Thyroid gland (tissue), 4 donors: Measurements from ENCODE around the gene SEMA4C. TPM values are rescaled to one million over a fixed set of nuclear protein-coding genes. Genes with fewer than 3 reads are reported as not detected.
"Not testable (repeated sequence)": the region's sequence is repeated elsewhere in the genome, so short reads cannot be mapped to it uniquely, and the experiment has no call there.

Experiments
- DNase-seq, 2 donors: peaks; one replicate each; pipeline ENCODE4 v3.0.0-alpha.2; 2019
- H3K27ac ChIP-seq, 3 donors: fragments of 200-600 bp; sonication (generic); 1 replicate in 2 of 3; 2 replicates in 1 of 3; pipeline ENCODE4 v1.5.1; 2016 to 2019; ENCODE audit warnings: mild to moderate bottlenecking in 1 of 3, moderate library complexity in 1 of 3
- H3K27me3 ChIP-seq: fragments of 200-600 bp; sonication (generic); one replicate; pipeline ENCODE4 v1.5.1; 2019
- H3K36me3 ChIP-seq, 2 donors: fragments of 200-600 bp; sonication (generic); one replicate each; pipeline ENCODE4 v1.5.1; 2016 to 2019
- H3K4me1 ChIP-seq, 2 donors: fragments of 200-600 bp; sonication (generic); one replicate each; pipeline ENCODE4 v1.5.1; 2017 to 2019
- H3K4me3 ChIP-seq, 3 donors: fragments of 200-600 bp; sonication (generic); replicated peaks in 1 of 3; 1 replicate in 2 of 3; 2 replicates in 1 of 3; pipeline ENCODE4 v1.5.1; 2016; ENCODE audit warnings: mild to moderate bottlenecking in 1 of 3
- H3K9me3 ChIP-seq: fragments of 200-600 bp; sonication (generic); one replicate; pipeline ENCODE4 v1.5.1; 2017
- POLR2A ChIP-seq, 2 donors: fragments of 450-650 bp; IDR thresholded peaks; one replicate each; pipeline ENCODE4 v1.6.1; 2017; ENCODE audit warnings: antibody characterized with exemption in 2 of 2, mild to moderate bottlenecking in 2 of 2, moderate library complexity in 1 of 2
- WGBS, 2 donors: methylation state at CpG; one replicate each; pipeline ENCODE4 v1.1.5; 2017; 5-methylcytosine and 5-hydroxymethylcytosine counted together
- intact Hi-C: fragments of 100-400 bp; cut with DNase I; formaldehyde crosslinking; loops from one replicate; pipeline ENCODE4 v1.15.1; 2023
- total RNA-seq, 4 donors: library from RNA; depleted of rRNA; stranded (reverse); fragments of >200 nt; gene quantifications; one replicate each; pipeline ENCODE4 v1.2.3, GENCODE V29; 2016
- TF ChIP-seq, protein P1 (sequence below), 6 experiments: fragments of 200-600 bp in 3 of 6; fragments of 450-650 bp in 3 of 6; sonication (generic) in 3 of 6; IDR thresholded peaks; one replicate each; pipeline ENCODE4 v1.5.1; 2016 to 2019; ENCODE audit warnings: antibody characterized with exemption in 6 of 6, mild to moderate bottlenecking in 2 of 6, inconsistent platforms in 1 of 6, moderate library complexity in 1 of 6

The SEMA4C gene
- total RNA-seq, 4 donors from 2014 or later, result 14.5 to 21.7 (median 19.3) TPM

DNA sequence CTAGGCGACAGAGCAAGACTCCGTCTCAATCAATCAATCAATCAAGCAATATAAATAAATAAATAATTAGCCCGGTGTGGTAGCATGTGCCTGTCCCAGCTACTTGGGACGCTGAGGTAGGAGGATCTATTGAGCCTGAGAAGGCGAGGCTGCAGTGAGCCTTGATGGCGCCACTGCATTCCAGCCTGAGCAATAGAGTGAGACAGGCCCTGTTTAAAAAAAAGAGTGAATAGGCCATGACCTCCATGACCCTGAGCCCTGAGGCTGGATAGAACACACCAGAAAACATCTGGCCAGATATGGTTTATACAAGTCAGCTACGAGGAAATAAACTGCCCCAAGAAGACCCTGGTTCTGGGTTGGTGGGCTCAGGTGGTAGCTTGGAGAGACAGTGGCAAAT, 20.4 kb upstream of the SEMA4C start:
- WGBS, 2 donors, result 85 to 91% methylated on average over 7 of the region's 7 CpGs
- Histone ChIP-seq H3K9me3 (no peaks in the 10 kb centered on the region), H3K4me1 (peaks cover 9 to 35% of the 10 kb centered on the region in 2 donors), H3K27me3 (no peaks in the 10 kb centered on the region), H3K27ac (no peak overlapping the region), H3K36me3 (no peaks in the 10 kb centered on the region), H3K4me3 (no peak overlapping the region)
- intact Hi-C loops, result no loop called here
- TF ChIP-seq, protein P1, sequence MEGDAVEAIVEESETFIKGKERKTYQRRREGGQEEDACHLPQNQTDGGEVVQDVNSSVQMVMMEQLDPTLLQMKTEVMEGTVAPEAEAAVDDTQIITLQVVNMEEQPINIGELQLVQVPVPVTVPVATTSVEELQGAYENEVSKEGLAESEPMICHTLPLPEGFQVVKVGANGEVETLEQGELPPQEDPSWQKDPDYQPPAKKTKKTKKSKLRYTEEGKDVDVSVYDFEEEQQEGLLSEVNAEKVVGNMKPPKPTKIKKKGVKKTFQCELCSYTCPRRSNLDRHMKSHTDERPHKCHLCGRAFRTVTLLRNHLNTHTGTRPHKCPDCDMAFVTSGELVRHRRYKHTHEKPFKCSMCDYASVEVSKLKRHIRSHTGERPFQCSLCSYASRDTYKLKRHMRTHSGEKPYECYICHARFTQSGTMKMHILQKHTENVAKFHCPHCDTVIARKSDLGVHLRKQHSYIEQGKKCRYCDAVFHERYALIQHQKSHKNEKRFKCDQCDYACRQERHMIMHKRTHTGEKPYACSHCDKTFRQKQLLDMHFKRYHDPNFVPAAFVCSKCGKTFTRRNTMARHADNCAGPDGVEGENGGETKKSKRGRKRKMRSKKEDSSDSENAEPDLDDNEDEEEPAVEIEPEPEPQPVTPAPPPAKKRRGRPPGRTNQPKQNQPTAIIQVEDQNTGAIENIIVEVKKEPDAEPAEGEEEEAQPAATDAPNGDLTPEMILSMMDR (IDR thresholded peaks at IDR 0.05), result no peak
- TF ChIP-seq POLR2A (IDR thresholded peaks at IDR 0.05), result no peak
- no peak for DNase-seq

- H3K9me3 ChIP-seq, H3K27ac ChIP-seq, intact Hi-C loops, DNase-seq, H3K27me3 ChIP-seq, H3K36me3 ChIP-seq, H3K4me3 ChIP-seq: not testable (repeated sequence)
- H3K4me1 ChIP-seq, result peaks cover 9 to 35% of the 10 kb centered on the region in 2 donors
- WGBS, 2 donors, result 93% methylated on average over 5 of the region's 5 CpGs
Observed at GRCh38 chr2:96889502-96889901, 19.6 kb upstream of the SEMA4C start.

DNA sequence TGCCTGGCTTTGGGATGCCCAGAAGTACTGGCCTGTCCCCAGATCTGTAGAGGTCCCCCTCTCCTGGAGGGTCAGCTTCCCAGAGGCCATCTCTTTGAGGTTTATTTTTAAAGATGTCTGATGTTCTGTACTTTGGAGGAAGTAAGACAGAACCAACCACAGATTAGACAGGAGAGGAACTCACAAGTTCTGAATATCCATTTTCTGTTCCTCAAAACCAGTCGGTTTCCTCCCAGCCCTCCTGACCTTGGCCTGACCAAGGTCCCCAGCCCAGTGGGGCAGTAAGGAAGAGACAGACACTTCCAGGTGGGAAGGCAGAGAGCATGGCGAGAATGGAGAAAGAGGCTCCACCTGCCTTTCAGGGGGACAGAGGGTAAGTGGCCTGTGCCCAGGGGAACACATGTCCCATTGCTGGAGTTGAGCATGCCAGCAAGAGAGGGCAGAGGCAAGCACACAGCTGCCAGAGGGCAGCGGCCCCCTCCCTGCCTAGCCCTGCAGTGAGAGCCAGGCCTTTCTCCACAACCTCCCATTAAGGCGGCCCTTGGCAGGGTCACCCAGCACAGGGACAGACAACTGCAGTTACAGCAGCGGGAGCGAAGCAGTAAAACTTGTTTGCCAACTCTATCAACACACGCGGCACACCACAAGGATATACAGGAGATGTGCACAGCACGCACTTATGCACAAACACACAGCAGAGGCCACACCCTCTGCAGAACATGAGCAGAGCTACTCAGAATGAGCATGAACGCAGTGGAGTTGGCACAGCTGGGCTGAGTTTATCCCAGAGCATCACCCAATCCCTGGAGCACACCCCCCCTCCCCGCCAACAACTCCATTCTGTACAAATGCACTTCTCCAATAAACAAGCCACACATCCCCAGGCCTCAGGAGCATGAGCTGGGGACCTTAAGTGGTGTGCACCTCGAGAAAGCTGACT, 18.5 kb upstream of the SEMA4C start:
- DNase-seq, result peak; percentile 79 to 82
- no peak for TF ChIP-seq POLR2A (IDR thresholded peaks at IDR 0.05)
- TF ChIP-seq, protein P1 (IDR thresholded peaks at IDR 0.05), result no peak
- no peaks in the 10 kb centered on the region for H3K36me3 ChIP-seq
- H3K27ac ChIP-seq, result no peak overlapping the region
- WGBS, 2 donors, result 39 to 52% methylated on average over 11 to 12 of the region's 12 CpGs
- no peaks in the 10 kb centered on the region for H3K27me3 ChIP-seq
- intact Hi-C loops, result no loop called here
- no peaks in the 10 kb centered on the region for H3K9me3 ChIP-seq
- no peak overlapping the region for H3K4me3 ChIP-seq
- peaks cover 9 to 35% of the 10 kb centered on the region in 2 donors for H3K4me1 ChIP-seq

DNA sequence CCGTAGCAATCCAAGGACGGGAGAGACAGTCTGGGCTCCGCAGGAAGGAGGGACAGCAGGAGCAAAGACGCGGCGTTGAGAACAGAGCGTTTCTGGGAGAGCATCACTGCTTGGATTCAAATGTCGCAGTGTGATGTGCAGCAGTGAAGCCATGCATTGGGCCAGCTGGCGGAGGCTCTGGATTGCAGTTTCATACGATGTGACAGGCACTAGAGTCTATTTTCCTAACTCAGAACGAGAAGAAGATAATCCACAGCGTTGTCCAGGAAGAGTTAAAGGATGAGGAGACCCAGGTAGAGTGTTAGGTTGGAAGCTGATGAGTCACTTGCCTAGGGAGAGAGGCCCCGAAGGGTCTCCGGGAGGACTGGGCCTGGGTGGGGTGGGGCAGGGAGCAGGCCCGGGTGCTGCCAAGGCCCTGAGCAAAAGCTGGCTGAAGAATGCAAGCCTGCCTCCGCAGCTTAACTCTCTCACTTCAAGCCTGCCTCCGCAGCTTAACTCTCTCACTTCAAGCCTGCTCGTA, 17.7 kb upstream of the SEMA4C start:
- Histone ChIP-seq H3K27me3 (no peaks in the 10 kb centered on the region), H3K4me3 (no peak overlapping the region), H3K4me1 (peaks cover 9 to 35% of the 10 kb centered on the region in 2 donors), H3K27ac (no peak overlapping the region), H3K9me3 (no peaks in the 10 kb centered on the region), H3K36me3 (no peaks in the 10 kb centered on the region)
- DNase-seq, result no peak
- 68% methylated on average over 17 to 18 of the region's 18 CpGs for WGBS, 2 donors
- TF ChIP-seq, protein P1 (IDR thresholded peaks at IDR 0.05), result no peak
- TF ChIP-seq POLR2A (IDR thresholded peaks at IDR 0.05), result no peak
- intact Hi-C loops, result no loop called here

DNA sequence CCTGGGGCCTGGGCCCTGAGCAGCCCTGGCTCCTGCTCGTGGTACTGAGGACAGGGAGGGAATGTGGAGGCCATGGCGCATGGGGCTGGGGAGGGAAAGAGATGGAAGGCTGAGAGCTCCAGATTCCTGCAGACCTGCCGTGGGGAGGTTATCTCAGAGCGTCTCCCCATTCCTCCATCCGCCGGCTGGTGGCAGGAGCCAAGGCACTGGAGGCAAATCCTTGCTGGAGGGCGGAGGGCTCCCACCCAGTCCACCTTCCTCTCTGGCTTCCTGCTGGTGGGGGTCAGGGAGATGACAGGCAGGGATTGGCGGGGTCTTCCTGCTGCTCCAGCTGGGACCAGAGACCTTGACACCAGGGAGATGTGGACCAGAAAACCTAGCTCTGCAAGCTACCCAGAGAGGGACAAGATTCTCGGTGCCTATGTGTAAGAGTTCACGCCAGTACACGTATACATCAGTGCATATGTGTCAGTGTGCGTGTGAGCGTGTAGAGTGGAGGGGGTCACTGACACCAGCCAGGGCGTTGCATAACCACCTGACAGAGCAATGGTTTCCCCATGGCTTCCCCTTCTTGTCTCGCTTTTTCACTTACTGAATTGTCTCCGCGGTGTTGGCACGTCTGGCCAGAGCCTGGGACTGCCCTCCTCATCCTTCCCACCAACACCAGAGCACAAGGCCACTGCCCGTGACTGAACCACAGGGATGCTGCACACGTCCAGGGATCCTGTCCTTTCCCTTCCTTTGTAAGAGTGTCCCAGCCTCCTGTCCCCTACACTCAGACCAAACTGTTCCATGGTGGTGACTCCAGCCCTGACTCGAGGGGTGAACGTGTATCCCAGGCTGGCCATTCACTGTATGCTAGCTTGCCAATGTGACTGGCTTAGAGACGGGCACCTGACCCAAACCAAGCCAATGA, 15.8 kb upstream of the SEMA4C start:
- H3K36me3 ChIP-seq, result no peaks in the 10 kb centered on the region
- H3K4me3 ChIP-seq, result no peak overlapping the region
- intact Hi-C loops, result no loop called here
- no peak for DNase-seq
- TF ChIP-seq, protein P1 (IDR thresholded peaks at IDR 0.05), result no peak
- TF ChIP-seq POLR2A (IDR thresholded peaks at IDR 0.05), result no peak
- H3K27ac ChIP-seq, result no peak overlapping the region
- no peaks in the 10 kb centered on the region for H3K27me3 ChIP-seq
- peaks cover 9 to 21% of the 10 kb centered on the region in 2 donors for H3K4me1 ChIP-seq
- WGBS, 2 donors, result 94 to 97% methylated on average over 15 to 20 of the region's 23 CpGs
- no peaks in the 10 kb centered on the region for H3K9me3 ChIP-seq
